HepG2 (cell line): ENCODE data around the gene TBATA. TPM values are rescaled to one million over a fixed set of nuclear protein-coding genes. Genes with fewer than 3 reads are reported as not detected.

ENCODE experiments used
- ATAC-seq: fragments of 200-7000 bp; cut with Tn5 transposase; 3 replicates; pipeline ENCODE4 v1.9.1; 2020; ENCODE audit warnings: mild to moderate bottlenecking, moderate library complexity
- BruUV-seq: library from RNA; stranded (reverse); fragments of 400-500 nt; replicated peaks from 2 replicates; lab custom pipeline; 2021; lab: Mats Ljungman, UMichigan
- CTCF ChIA-PET: fragments of 300-600 bp; formaldehyde crosslinking; extraction: SDS; loops from one replicate; lab custom pipeline; 2021; ENCODE audit warnings: low total read pairs, inconsistent platforms, low intra/inter-chr PET ratio; lab: Yijun Ruan, JAX
- POLR2A ChIA-PET: fragments of 350-600 bp; sonication (Branson Sonifier 250); formaldehyde crosslinking; loops from one replicate; lab custom pipeline; 2020; ENCODE audit warnings: antibody characterized with exemption, inconsistent platforms; lab: Yijun Ruan, JAX
- DNase-seq: peaks from one replicate; pipeline ENCODE4 v3.0.0-alpha.2; 2015; ENCODE audit warnings: low spot score
- FAIRE-seq: peaks from 3 replicates; lab custom pipeline; 2011; peaks lifted over from hg19 to GRCh38; lab: Jason Lieb, UNC
- H2AFZ ChIP-seq: one replicate; pipeline ENCODE4 v1.6.1; 2011; ENCODE audit warnings: low read length, inconsistent platforms
- H3K27ac ChIP-seq: fragments of 300-600 bp; 3 replicates; pipeline ENCODE4 v1.8.0; 2011; ENCODE audit warnings: mixed run types, mild to moderate bottlenecking, mixed read lengths, low read length, inconsistent platforms; ENCODE audit not compliant: insufficient read depth; ENCODE audit errors: extremely low read length
- H3K27me3 ChIP-seq, 2 experiments: fragments of 200-600 bp in 1 of 2; 2 replicates in 1 of 2; 3 replicates in 1 of 2; pipeline versions ENCODE4 v1.6.0 to v1.8.0; 2011; ENCODE audit warnings: low read length in 2 of 2, mild to moderate bottlenecking in 2 of 2, moderate library complexity in 2 of 2, inconsistent platforms in 1 of 2; ENCODE audit not compliant: insufficient read depth in 2 of 2, control insufficient read depth in 1 of 2
- H3K36me3 ChIP-seq, 2 experiments: fragments of 200-600 bp in 1 of 2; replicated peaks in 1 of 2; 2 replicates in 1 of 2; 3 replicates in 1 of 2; pipeline versions ENCODE4 v1.5.1 to v1.8.0; 2011; ENCODE audit warnings: low read length in 2 of 2, inconsistent platforms in 1 of 2; ENCODE audit not compliant: insufficient read depth in 2 of 2, control insufficient read depth in 1 of 2
- H3K4me1 ChIP-seq: 2 replicates; pipeline ENCODE4 v1.5.1; 2012; ENCODE audit warnings: low read length, inconsistent platforms; ENCODE audit not compliant: insufficient read depth
- H3K4me2 ChIP-seq: 2 replicates; pipeline ENCODE4 v1.6.0; 2011; ENCODE audit warnings: low read depth, low read length, inconsistent platforms
- H3K4me3 ChIP-seq, 3 experiments: fragments of 200-600 bp in 1 of 3; sonication (generic), shearing (Covaris generic) in 1 of 3; replicated peaks in 1 of 3; 2 replicates each; pipeline ENCODE4 v1.5.1; 2011 to 2016; ENCODE audit warnings: low read length in 3 of 3, inconsistent platforms in 2 of 3, low read depth in 2 of 3, mild to moderate bottlenecking in 2 of 3, control low read depth in 1 of 3, mixed read lengths in 1 of 3; ENCODE audit not compliant: insufficient read depth in 1 of 3
- H3K79me2 ChIP-seq: one replicate; pipeline ENCODE4 v1.6.1; 2011; ENCODE audit warnings: low read length, inconsistent platforms; ENCODE audit not compliant: insufficient read depth
- H3K9ac ChIP-seq: 2 replicates; pipeline ENCODE4 v1.6.0; 2011; ENCODE audit warnings: mild to moderate bottlenecking, low read depth, low read length, inconsistent platforms; ENCODE audit not compliant: insufficient read depth
- H3K9me3 ChIP-seq: 2 replicates; pipeline ENCODE4 v1.5.1; 2012; ENCODE audit warnings: mild to moderate bottlenecking, low read length
- H4K20me1 ChIP-seq: 2 replicates; pipeline ENCODE4 v1.6.0; 2011; ENCODE audit warnings: inconsistent platforms, mild to moderate bottlenecking, low read length, moderate library complexity; ENCODE audit not compliant: insufficient read depth
- E2F2 ChIP-seq: sonication (generic); formaldehyde crosslinking; IDR thresholded peaks from 2 replicates; pipeline ENCODE4 v1.4.0; 2020; ENCODE audit warnings: missing genetic modification reagents, borderline replicate concordance
- GTF2F1 ChIP-seq: fragments of 150-350 bp; IDR thresholded peaks from 2 replicates; pipeline ENCODE4 v1.6.1; 2014; ENCODE audit warnings: low read length
- MBNL3 ChIP-seq: fragments of 250-450 bp; sonication (Bioruptor Pico); conservative IDR thresholded peaks from 2 replicates; pipeline ENCODE4 v1.8.0; 2022; ENCODE audit warnings: mild to moderate bottlenecking, inconsistent platforms
- PLSCR1 ChIP-seq: sonication (generic); formaldehyde crosslinking; IDR thresholded peaks from 2 replicates; pipeline ENCODE4 v1.5.0; 2020; ENCODE audit warnings: missing genetic modification reagents, mild to moderate bottlenecking, borderline replicate concordance
- SALL1 ChIP-seq: sonication (generic); formaldehyde crosslinking; IDR thresholded peaks from 2 replicates; pipeline ENCODE4 v1.8.0; 2022; ENCODE audit warnings: mild to moderate bottlenecking, missing genetic modification reagents
- SNAPC4 ChIP-seq: sonication (generic); formaldehyde crosslinking; IDR thresholded peaks from 2 replicates; pipeline ENCODE4 v1.4.0; 2020; ENCODE audit warnings: mild to moderate bottlenecking, missing genetic modification reagents
- STAT5B ChIP-seq: sonication (generic); formaldehyde crosslinking; IDR thresholded peaks from 2 replicates; pipeline ENCODE4 v1.4.0; 2020; ENCODE audit warnings: missing genetic modification reagents
- ZEB1 ChIP-seq: IDR thresholded peaks from 2 replicates; pipeline ENCODE4 v1.6.1; 2012; ENCODE audit warnings: mild to moderate bottlenecking, low read depth, inconsistent platforms; ENCODE audit not compliant: insufficient replicate concordance
- ZNF138 ChIP-seq: sonication (generic); formaldehyde crosslinking; IDR thresholded peaks from 2 replicates; pipeline ENCODE4 v1.5.0; 2020; ENCODE audit warnings: mild to moderate bottlenecking, low read depth, missing genetic modification reagents
- ZNF143 ChIP-seq: sonication (generic); formaldehyde crosslinking; IDR thresholded peaks from 2 replicates; pipeline ENCODE4 v1.4.0; 2020; ENCODE audit warnings: missing genetic modification reagents
- ZNF280D ChIP-seq: sonication (generic); formaldehyde crosslinking; IDR thresholded peaks from 2 replicates; pipeline ENCODE4 v1.5.1; 2020; ENCODE audit warnings: mild to moderate bottlenecking, missing genetic modification reagents
- ZNF678 ChIP-seq: sonication (generic); formaldehyde crosslinking; IDR thresholded peaks from 2 replicates; pipeline ENCODE4 v1.4.0; 2020; ENCODE audit warnings: mild to moderate bottlenecking, missing genetic modification reagents
- WGBS: methylation state at CpG from one replicate; pipeline ENCODE4 v1.1.6; 2017; ENCODE audit warnings: low lambda C conversion rate; 5-methylcytosine and 5-hydroxymethylcytosine counted together
- in situ Hi-C: cut with HindIII; loops from 2 replicates; pipeline ENCODE4 v1.10.0; 2017; ENCODE audit warnings: low pct_unique_long_range_greater_than_20kb; ENCODE audit not compliant: extremely low pct_ligation_motif_present
- intact Hi-C: fragments of 100-400 bp; cut with micrococcal nuclease; formaldehyde crosslinking; loops from one replicate; pipeline ENCODE4 v1.10.0; 2022; ENCODE audit not compliant: unreplicated experiment
- polyA plus RNA-seq, 8 experiments: library from polyadenylated mRNA; depleted of rRNA in 3 of 8; stranded (reverse) in 7 of 8; unstranded in 1 of 8; fragments of >200 nt; fragmentation: Illumina TruSeq in 4 of 8; extraction: Trizol in 4 of 8; gene quantifications; 2 replicates each; pipeline versions ENCODE4 v1.2.1 to v1.2.3, GENCODE V29; 2011 to 2016; ENCODE audit warnings: low read depth in 4 of 8, missing spikeins in 1 of 8, mixed read lengths in 1 of 8; ENCODE audit not compliant: insufficient read depth in 1 of 8
- total RNA-seq, 5 experiments: library from RNA; depleted of rRNA; stranded (reverse); fragments of >200 nt; fragmentation: Illumina TruSeq; extraction: Trizol; gene quantifications; 2 replicates each; pipeline ENCODE4 v1.2.3, GENCODE V29; 2016; ENCODE audit warnings: low read depth in 1 of 5
- TF ChIP-seq, protein P1 (sequence below): IDR thresholded peaks from 2 replicates; pipeline ENCODE4 v1.6.1; 2016; ENCODE audit warnings: low read depth, borderline replicate concordance

TBATA gene
- total and polyA plus RNA-seq, 2 of the 13 experiments (the other 11 are each of a cell fraction or from before 2014, with no cell fraction given), result not detected

DNA sequence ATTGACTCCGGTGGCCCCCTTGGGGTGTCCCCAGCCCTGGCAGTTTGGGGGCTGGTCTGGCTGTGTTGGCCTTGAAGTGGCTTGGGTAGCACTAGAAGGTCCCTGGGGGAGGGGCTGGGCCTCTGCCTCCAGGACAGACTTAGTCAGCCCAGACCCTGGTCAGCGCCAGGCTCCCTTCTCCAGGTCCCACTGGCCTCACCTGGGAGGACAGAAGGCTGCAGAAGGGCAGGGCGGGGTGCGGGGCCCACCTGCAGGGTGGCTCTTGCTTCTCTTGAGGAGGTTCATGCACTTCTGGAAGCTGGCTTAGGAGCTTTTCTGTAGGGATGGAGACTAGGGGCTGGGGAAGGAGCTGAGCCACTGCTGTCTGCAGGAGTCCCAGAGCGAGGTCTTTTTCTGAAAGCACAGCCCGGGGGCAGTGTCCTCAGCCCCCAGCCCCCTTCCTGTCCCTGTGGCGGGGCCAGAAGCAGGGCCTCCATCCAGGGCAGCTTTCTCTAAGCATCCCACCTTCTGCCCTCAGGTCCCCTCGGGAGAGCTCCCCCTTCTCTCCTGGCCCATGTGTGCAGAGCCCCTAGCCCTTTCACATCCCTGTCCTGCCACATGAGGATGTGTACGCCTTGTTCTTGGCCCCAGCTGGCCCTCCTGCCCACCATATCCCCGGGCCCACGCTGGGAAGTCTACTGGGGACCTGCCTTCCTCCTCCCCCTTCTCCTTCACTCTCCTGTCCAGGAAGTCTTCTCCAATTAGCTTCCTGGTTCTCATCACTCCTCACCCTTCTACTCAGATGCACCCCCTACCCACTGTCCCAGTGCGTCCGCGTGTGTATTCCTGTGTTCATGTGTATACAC is 11.0 kb downstream of the TBATA start:
- Histone ChIP-seq H2AFZ (no peak overlapping the region), H3K4me1 (no peaks in the 10 kb centered on the region; the same call in 1 of the 2 replicates), H3K27ac (no peak overlapping the region), H3K79me2 (no peaks in the 10 kb centered on the region), H3K36me3 (no peaks in the 10 kb centered on the region), H4K20me1 (no peaks in the 10 kb centered on the region), H3K9ac (no peak overlapping the region), H3K4me2 (no peak overlapping the region), H3K27me3 (peaks cover 1 to 63% of the 10 kb centered on the region in 2 experiments; a peak in 4 of 5 replicates), H3K9me3 (no peaks in the 10 kb centered on the region), H3K4me3 (no peak overlapping the region)
- BruUV-seq, result no TSS peak
- ChIA-PET POLR2A (no interaction called here), CTCF (no interaction called here)
- 66% methylated on average over 10 of the region's 14 CpGs for WGBS
- DNase-seq (no peak), FAIRE-seq (no peak), ATAC-seq (no peak)
- intact Hi-C loops (no loop called here), in situ Hi-C loops (no loop called here)
- TF ChIP-seq, protein P1, sequence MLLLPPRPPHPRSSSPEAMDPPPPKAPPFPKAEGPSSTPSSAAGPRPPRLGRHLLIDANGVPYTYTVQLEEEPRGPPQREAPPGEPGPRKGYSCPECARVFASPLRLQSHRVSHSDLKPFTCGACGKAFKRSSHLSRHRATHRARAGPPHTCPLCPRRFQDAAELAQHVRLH (CRISPR knock-in tag), result no peak
- TF ChIP-seq ZNF143 (CRISPR knock-in tag) (no peak), PLSCR1 (CRISPR knock-in tag) (no peak), GTF2F1 (no peak), SALL1 (CRISPR knock-in tag) (no peak), E2F2 (no peak), ZNF280D (CRISPR knock-in tag) (no peak), ZNF138 (CRISPR knock-in tag) (no peak), STAT5B (CRISPR knock-in tag) (no peak), SNAPC4 (CRISPR knock-in tag) (no peak), ZNF678 (CRISPR knock-in tag) (no peak), ZEB1 (no peak), MBNL3 (CRISPR knock-in tag) (no peak)
